SK-N-SH treated with all-trans-retinoic acid at 6 μM for 48 hours (cell line): Measurements from ENCODE around the gene RBM17.

Experiments
- ATAC-seq: fragments of 200-7000 bp; cut with Tn5 transposase; 3 replicates; pipeline ENCODE4 v1.9.1; 2020; ENCODE audit warnings: mild to moderate bottlenecking, moderate library complexity
- BACH2 ChIP-seq: fragments of 250-450 bp; sonication (Bioruptor Pico); IDR thresholded peaks from 2 replicates; pipeline ENCODE4 v1.9.0; 2021; ENCODE audit warnings: mild to moderate bottlenecking, borderline replicate concordance
- CSDC2 ChIP-seq: fragments of 250-450 bp; sonication (Bioruptor Pico); IDR thresholded peaks from 2 replicates; pipeline ENCODE4 v1.5.0; 2020; ENCODE audit warnings: mild to moderate bottlenecking, moderate library complexity
- GLIS3 ChIP-seq: fragments of 250-450 bp; sonication (Bioruptor Pico); IDR thresholded peaks from 2 replicates; pipeline ENCODE4 v1.5.0; 2020; ENCODE audit warnings: mild to moderate bottlenecking, moderate library complexity
- OSR1 ChIP-seq: fragments of 250-450 bp; sonication (Bioruptor Pico); IDR thresholded peaks from 2 replicates; pipeline ENCODE4 v1.8.0; 2022; ENCODE audit warnings: moderate library complexity, mild to moderate bottlenecking, inconsistent platforms
- POU6F1 ChIP-seq: fragments of 250-450 bp; sonication (Bioruptor Pico); IDR thresholded peaks from 2 replicates; pipeline ENCODE4 v1.8.0; 2021; ENCODE audit warnings: low read depth, mild to moderate bottlenecking, moderate library complexity, borderline replicate concordance
- PPARA ChIP-seq: fragments of 250-450 bp; sonication (Bioruptor Pico); IDR thresholded peaks from 2 replicates; pipeline ENCODE4 v1.5.0; 2020; ENCODE audit warnings: mild to moderate bottlenecking, borderline replicate concordance
- RARB ChIP-seq: fragments of 250-450 bp; sonication (Bioruptor Pico); IDR thresholded peaks from 2 replicates; pipeline ENCODE4 v1.8.0; 2021; ENCODE audit warnings: mild to moderate bottlenecking, moderate library complexity
- SNAI2 ChIP-seq: fragments of 250-450 bp; sonication (Bioruptor Pico); IDR thresholded peaks from 2 replicates; pipeline ENCODE4 v1.5.0; 2020; ENCODE audit warnings: mild to moderate bottlenecking, moderate library complexity
- ZFP3 ChIP-seq: fragments of 250-450 bp; sonication (Bioruptor Pico); IDR thresholded peaks from 2 replicates; pipeline ENCODE4 v1.5.0; 2020; ENCODE audit warnings: mild to moderate bottlenecking, moderate library complexity
- ZNF565 ChIP-seq: fragments of 450-650 bp; formaldehyde crosslinking; conservative IDR thresholded peaks from 2 replicates; pipeline ENCODE4 v1.5.0; 2020; ENCODE audit warnings: low read depth, mild to moderate bottlenecking, moderate library complexity
- ZNF8 ChIP-seq: fragments of 450-650 bp; formaldehyde crosslinking; IDR thresholded peaks from 2 replicates; pipeline ENCODE4 v1.5.0; 2020; ENCODE audit warnings: mild to moderate bottlenecking, moderate library complexity
- TF ChIP-seq, protein P1 (sequence below): fragments of 250-450 bp; sonication (Bioruptor Pico); IDR thresholded peaks from 2 replicates; pipeline ENCODE4 v1.5.1; 2021; ENCODE audit warnings: mild to moderate bottlenecking, moderate library complexity
- TF ChIP-seq, protein P2 (sequence below): fragments of 250-450 bp; sonication (Bioruptor Pico); IDR thresholded peaks from 2 replicates; pipeline ENCODE4 v1.8.0; 2020; ENCODE audit warnings: mild to moderate bottlenecking, moderate library complexity, borderline replicate concordance
- TF ChIP-seq, protein P3 (sequence below): fragments of 250-450 bp; sonication (Bioruptor Pico); IDR thresholded peaks from 2 replicates; pipeline ENCODE4 v1.5.1; 2020; ENCODE audit warnings: low read depth, mild to moderate bottlenecking, moderate library complexity

Gene RBM17

DNA sequence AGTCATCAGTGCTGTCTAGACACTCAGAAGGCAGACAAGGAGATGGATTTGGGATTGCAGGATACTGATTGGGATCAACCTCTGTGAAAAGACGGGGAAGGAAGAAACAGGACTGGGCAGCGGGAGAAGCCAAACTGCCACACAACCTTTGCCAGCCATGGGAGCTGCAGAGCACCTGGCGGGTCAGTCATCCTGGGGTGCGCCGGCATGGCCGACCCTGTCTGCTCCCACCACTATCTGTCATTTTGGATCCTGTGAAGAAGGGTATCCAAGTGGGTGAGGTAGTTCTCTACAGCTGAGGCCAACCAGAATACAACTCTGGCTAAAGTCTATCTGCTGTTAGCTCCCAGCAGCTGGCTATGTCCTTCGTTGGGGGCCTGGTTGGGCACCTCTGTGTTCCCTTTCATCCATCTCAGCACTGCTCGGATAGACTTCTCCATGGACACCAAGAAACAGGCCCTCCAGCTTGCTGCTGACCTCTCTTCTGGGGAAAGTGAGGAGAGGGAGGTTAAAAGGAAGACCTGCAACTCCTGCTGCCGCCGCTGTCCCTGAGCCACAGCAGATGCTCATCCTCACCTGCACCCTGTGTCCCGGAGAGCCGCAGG, 11.7 kb upstream of the RBM17 start:
- no peak for ATAC-seq
- TF ChIP-seq, protein P1, sequence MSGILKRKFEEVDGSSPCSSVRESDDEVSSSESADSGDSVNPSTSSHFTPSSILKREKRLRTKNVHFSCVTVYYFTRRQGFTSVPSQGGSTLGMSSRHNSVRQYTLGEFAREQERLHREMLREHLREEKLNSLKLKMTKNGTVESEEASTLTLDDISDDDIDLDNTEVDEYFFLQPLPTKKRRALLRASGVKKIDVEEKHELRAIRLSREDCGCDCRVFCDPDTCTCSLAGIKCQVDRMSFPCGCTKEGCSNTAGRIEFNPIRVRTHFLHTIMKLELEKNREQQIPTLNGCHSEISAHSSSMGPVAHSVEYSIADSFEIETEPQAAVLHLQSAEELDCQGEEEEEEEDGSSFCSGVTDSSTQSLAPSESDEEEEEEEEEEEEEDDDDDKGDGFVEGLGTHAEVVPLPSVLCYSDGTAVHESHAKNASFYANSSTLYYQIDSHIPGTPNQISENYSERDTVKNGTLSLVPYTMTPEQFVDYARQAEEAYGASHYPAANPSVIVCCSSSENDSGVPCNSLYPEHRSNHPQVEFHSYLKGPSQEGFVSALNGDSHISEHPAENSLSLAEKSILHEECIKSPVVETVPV: no peak

DNA sequence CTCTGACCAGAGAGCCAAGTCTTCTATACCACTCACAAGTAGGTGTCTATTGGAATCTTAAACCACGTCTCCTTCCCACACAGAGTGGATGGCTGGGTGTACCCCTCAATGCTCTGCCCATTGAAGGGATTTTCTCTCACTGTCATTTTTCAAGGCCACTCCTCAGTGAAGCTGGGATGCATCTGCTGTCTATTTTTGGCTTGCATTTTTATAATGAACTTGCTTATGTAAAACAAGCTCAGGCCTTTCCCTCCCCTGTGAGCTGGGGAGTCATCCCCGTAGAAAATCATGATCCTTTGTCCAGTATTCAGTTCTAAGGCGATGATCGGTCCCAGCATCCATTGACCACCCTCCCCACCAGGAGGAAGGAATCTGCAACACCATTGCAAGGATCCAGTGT, 9.8 kb upstream of the RBM17 start:
- TF ChIP-seq CSDC2 (no peak), BACH2 (CRISPR knock-in tag) (no peak), ZNF8 (CRISPR knock-in tag) (no peak), ZFP3 (CRISPR knock-in tag) (no peak), OSR1 (CRISPR knock-in tag) (no peak)
- TF ChIP-seq, protein P1: no peak
- TF ChIP-seq, protein P2, sequence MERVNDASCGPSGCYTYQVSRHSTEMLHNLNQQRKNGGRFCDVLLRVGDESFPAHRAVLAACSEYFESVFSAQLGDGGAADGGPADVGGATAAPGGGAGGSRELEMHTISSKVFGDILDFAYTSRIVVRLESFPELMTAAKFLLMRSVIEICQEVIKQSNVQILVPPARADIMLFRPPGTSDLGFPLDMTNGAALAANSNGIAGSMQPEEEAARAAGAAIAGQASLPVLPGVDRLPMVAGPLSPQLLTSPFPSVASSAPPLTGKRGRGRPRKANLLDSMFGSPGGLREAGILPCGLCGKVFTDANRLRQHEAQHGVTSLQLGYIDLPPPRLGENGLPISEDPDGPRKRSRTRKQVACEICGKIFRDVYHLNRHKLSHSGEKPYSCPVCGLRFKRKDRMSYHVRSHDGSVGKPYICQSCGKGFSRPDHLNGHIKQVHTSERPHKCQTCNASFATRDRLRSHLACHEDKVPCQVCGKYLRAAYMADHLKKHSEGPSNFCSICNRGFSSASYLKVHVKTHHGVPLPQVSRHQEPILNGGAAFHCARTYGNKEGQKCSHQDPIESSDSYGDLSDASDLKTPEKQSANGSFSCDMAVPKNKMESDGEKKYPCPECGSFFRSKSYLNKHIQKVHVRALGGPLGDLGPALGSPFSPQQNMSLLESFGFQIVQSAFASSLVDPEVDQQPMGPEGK (CRISPR knock-in tag): no peak
- TF ChIP-seq, all 23 proteins: peak for 0
- ATAC-seq: no peak

DNA sequence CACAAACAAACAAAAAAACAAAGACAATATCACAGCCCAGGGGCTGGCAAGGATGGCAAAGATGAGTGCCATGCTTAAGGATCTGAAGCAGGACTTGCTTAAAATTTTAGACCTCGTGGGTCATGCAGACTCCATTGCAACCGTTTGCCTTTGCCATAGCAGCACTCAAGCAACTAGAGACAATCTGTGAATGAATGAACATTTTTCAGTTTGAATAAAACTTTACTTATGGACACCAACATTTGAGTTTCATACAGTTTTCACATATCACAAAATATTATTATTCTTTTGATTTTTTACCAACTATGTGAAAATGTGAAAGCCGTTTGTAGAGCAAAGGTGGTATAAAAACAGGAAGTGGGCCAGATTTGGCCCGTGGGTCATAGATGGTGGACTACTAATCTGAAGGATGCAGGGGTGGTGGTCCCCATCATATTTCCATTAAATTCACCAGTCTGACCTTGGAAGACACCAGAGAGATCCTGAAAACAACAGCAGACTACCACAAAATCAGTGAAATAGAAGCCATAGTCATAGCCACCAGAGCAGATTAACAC, 8.3 kb upstream of the RBM17 start:
- no peak for ATAC-seq
- TF ChIP-seq, protein P2 (CRISPR knock-in tag): no peak
- TF ChIP-seq GLIS3 (CRISPR knock-in tag) (no peak), POU6F1 (CRISPR knock-in tag) (no peak), CSDC2 (no peak), SNAI2 (no peak), RARB (no peak), OSR1 (CRISPR knock-in tag) (no peak), ZNF565 (CRISPR knock-in tag) (no peak), PPARA (CRISPR knock-in tag) (no peak)
- TF ChIP-seq, protein P1: no peak
- TF ChIP-seq, protein P3, sequence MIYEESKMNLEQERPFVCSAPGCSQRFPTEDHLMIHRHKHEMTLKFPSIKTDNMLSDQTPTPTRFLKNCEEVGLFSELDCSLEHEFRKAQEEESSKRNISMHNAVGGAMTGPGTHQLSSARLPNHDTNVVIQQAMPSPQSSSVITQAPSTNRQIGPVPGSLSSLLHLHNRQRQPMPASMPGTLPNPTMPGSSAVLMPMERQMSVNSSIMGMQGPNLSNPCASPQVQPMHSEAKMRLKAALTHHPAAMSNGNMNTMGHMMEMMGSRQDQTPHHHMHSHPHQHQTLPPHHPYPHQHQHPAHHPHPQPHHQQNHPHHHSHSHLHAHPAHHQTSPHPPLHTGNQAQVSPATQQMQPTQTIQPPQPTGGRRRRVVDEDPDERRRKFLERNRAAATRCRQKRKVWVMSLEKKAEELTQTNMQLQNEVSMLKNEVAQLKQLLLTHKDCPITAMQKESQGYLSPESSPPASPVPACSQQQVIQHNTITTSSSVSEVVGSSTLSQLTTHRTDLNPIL: no peak
